Endothelial cell of umbilical vein (primary cell): ENCODE measurements around the gene AHRR. TPM values are rescaled to one million over a fixed set of nuclear protein-coding genes. Genes with fewer than 3 reads are reported as not detected.

Source experiments
- BruUV-seq: library from RNA; stranded (reverse); fragments of 400-500 nt; replicated peaks from 2 replicates; lab custom pipeline; 2021; lab: Mats Ljungman, UMichigan
- CTCF ChIA-PET: fragments of 300-600, 350-600 bp; sonication (Branson Sonifier 250); formaldehyde crosslinking; loops from one replicate; lab custom pipeline; 2021; ENCODE audit warnings: antibody characterized with exemption, inconsistent platforms; lab: Charles Lee
- POLR2A ChIA-PET: fragments of 300-600, 350-600 bp; sonication (Branson Sonifier 250); formaldehyde crosslinking; loops from one replicate; lab custom pipeline; 2021; ENCODE audit warnings: antibody characterized with exemption, inconsistent platforms; lab: Charles Lee
- DNase-seq: peaks from one replicate; pipeline ENCODE4 v3.0.0-alpha.2; 2011; ENCODE audit warnings: low read depth, low spot score
- FAIRE-seq: peaks from 2 replicates; lab custom pipeline; 2011; peaks lifted over from hg19 to GRCh38; lab: Jason Lieb, UNC
- H2AFZ ChIP-seq: 2 replicates; pipeline ENCODE4 v1.6.0; 2012; ENCODE audit warnings: low read depth, low read length, control low read depth, inconsistent platforms
- H3K27ac ChIP-seq: 2 replicates; pipeline ENCODE4 v1.5.1; 2011; ENCODE audit warnings: low read depth, mild to moderate bottlenecking, control low read depth, low read length, moderate library complexity; ENCODE audit not compliant: insufficient read depth
- H3K27me3 ChIP-seq, 2 experiments: 2 replicates each; pipeline versions ENCODE4 v1.6.0 to v1.6.1; 2011; ENCODE audit warnings: low read length in 2 of 2, mixed read lengths in 1 of 2; ENCODE audit not compliant: control insufficient read depth in 2 of 2, insufficient read depth in 2 of 2
- H3K36me3 ChIP-seq, 2 experiments: 2 replicates in 1 of 2; 3 replicates in 1 of 2; pipeline ENCODE4 v1.5.1; 2011; ENCODE audit warnings: low read length in 2 of 2, mild to moderate bottlenecking in 1 of 2, moderate library complexity in 1 of 2; ENCODE audit not compliant: control insufficient read depth in 2 of 2, insufficient read depth in 2 of 2; ENCODE audit errors: extremely low read depth in 1 of 2
- H3K4me1 ChIP-seq: 3 replicates; pipeline ENCODE4 v1.5.1; 2011; ENCODE audit warnings: mild to moderate bottlenecking, low read length; ENCODE audit not compliant: control insufficient read depth, insufficient read depth; ENCODE audit errors: extremely low read depth
- H3K4me2 ChIP-seq: 2 replicates; pipeline ENCODE4 v1.6.1; 2011; ENCODE audit warnings: low read length, control low read depth, mixed read lengths; ENCODE audit not compliant: insufficient read depth
- H3K4me3 ChIP-seq, 3 experiments: fragments of 200-600 bp in 1 of 3; sonication (generic), shearing (Covaris generic) in 1 of 3; replicated peaks in 1 of 3; 2 replicates each; pipeline ENCODE4 v1.5.1; 2011 to 2016; ENCODE audit warnings: control low read depth in 3 of 3, low read length in 3 of 3, mild to moderate bottlenecking in 2 of 3, inconsistent platforms in 1 of 3, low read depth in 1 of 3, moderate library complexity in 1 of 3; ENCODE audit not compliant: insufficient read depth in 1 of 3
- H3K79me2 ChIP-seq: 2 replicates; pipeline ENCODE4 v1.6.0; 2012; ENCODE audit warnings: low read length, inconsistent platforms; ENCODE audit not compliant: control insufficient read depth, insufficient read depth
- H3K9ac ChIP-seq: replicated peaks from 2 replicates; pipeline ENCODE3; 2011; ENCODE audit warnings: low read length, control low read depth; ENCODE audit not compliant: insufficient read depth; ENCODE audit errors: extremely low read depth
- H3K9me1 ChIP-seq: replicated peaks from 3 replicates; pipeline ENCODE4 v1.6.0; 2011; ENCODE audit warnings: mild to moderate bottlenecking, low read length; ENCODE audit not compliant: control insufficient read depth, insufficient read depth; ENCODE audit errors: extremely low read depth
- H3K9me3 ChIP-seq: replicated peaks from 2 replicates; pipeline ENCODE4 v1.5.1; 2012; ENCODE audit warnings: low read length, inconsistent platforms; ENCODE audit not compliant: control insufficient read depth, insufficient read depth
- H4K20me1 ChIP-seq: replicated peaks from 2 replicates; pipeline ENCODE3; 2011; ENCODE audit warnings: mild to moderate bottlenecking, low read length; ENCODE audit not compliant: control insufficient read depth, insufficient read depth; ENCODE audit errors: extremely low read depth
- EZH2 ChIP-seq: IDR thresholded peaks from 2 replicates; pipeline ENCODE4 v1.6.1; 2012; ENCODE audit warnings: borderline replicate concordance, low read depth, mild to moderate bottlenecking, moderate library complexity, low read length, inconsistent platforms; ENCODE audit not compliant: severe bottlenecking
- FOS ChIP-seq: IDR thresholded peaks from 2 replicates; pipeline ENCODE4 v1.6.1; 2011; ENCODE audit warnings: mild to moderate bottlenecking, low read length, moderate library complexity, borderline replicate concordance; ENCODE audit not compliant: insufficient read depth
- GATA2 ChIP-seq: IDR thresholded peaks from 2 replicates; pipeline ENCODE4 v1.7.0; 2011; ENCODE audit warnings: low read depth, mild to moderate bottlenecking, moderate library complexity, mixed read lengths, low read length; ENCODE audit not compliant: insufficient read length, insufficient read depth
- JUN ChIP-seq: IDR thresholded peaks from 2 replicates; pipeline ENCODE4 v1.6.1; 2011; ENCODE audit warnings: borderline replicate concordance, low read depth; ENCODE audit not compliant: insufficient read length, insufficient read depth
- MYC ChIP-seq: IDR thresholded peaks from one replicate; pipeline ENCODE4 v1.6.1; 2011; ENCODE audit warnings: mild to moderate bottlenecking, low read depth, low read length
- POLR2A ChIP-seq: IDR thresholded peaks from 2 replicates; pipeline ENCODE4 v1.6.1; 2012; ENCODE audit warnings: low read depth, mild to moderate bottlenecking, control low read depth, low read length
- POLR2AphosphoS5 ChIP-seq: IDR thresholded peaks from 2 replicates; pipeline ENCODE4 v1.6.1; 2012; ENCODE audit warnings: low read depth, mild to moderate bottlenecking, control low read depth, low read length, moderate library complexity; ENCODE audit not compliant: insufficient read depth
- dilution Hi-C: fragments of 300-500 bp; cut with MboI; formaldehyde crosslinking; loops from one replicate; pipeline ENCODE4 v1.15.0; 2019; ENCODE audit warnings: low sequenced_read_pairs; ENCODE audit not compliant: extremely low pct_ligation_motif_present
- intact Hi-C: fragments of 100-400 bp; cut with micrococcal nuclease; formaldehyde crosslinking; loops from one replicate; pipeline ENCODE4 v1.10.0; 2022
- polyA plus RNA-seq, 4 experiments: library from polyadenylated mRNA; depleted of rRNA in 3 of 4; stranded (reverse) in 3 of 4; unstranded in 1 of 4; fragments of >200 nt; gene quantifications; 2 replicates each; pipeline versions ENCODE4 v1.2.1 to v1.2.3, GENCODE V29; 2011 to 2012; ENCODE audit warnings: missing spikeins in 1 of 4
- total RNA-seq: library from RNA; stranded (reverse); gene quantifications from 2 replicates; pipeline ENCODE4 v1.2.3, GENCODE V29; 2021
- TF ChIP-seq, protein P1 (sequence below): IDR thresholded peaks from 2 replicates; pipeline ENCODE4 v1.6.1; 2011; ENCODE audit not compliant: insufficient read depth, insufficient read length
- TF ChIP-seq, protein P2 (sequence below), 2 donors: IDR thresholded peaks; 1 replicate in 1 of 2; 2 replicates in 1 of 2; pipeline ENCODE4 v1.5.1; 2011; ENCODE audit warnings: low read length in 2 of 2, mild to moderate bottlenecking in 2 of 2, moderate library complexity in 2 of 2, control low read depth in 1 of 2, inconsistent platforms in 1 of 2, low read depth in 1 of 2; ENCODE audit not compliant: insufficient read depth in 1 of 2; ENCODE audit errors: extremely low read depth in 1 of 2

The AHRR gene
- total and polyA plus RNA-seq, 2 donors (not counting 3 experiments of a cell fraction or from before 2014, with no cell fraction given), result 3.1 to 7.3 TPM

DNA sequence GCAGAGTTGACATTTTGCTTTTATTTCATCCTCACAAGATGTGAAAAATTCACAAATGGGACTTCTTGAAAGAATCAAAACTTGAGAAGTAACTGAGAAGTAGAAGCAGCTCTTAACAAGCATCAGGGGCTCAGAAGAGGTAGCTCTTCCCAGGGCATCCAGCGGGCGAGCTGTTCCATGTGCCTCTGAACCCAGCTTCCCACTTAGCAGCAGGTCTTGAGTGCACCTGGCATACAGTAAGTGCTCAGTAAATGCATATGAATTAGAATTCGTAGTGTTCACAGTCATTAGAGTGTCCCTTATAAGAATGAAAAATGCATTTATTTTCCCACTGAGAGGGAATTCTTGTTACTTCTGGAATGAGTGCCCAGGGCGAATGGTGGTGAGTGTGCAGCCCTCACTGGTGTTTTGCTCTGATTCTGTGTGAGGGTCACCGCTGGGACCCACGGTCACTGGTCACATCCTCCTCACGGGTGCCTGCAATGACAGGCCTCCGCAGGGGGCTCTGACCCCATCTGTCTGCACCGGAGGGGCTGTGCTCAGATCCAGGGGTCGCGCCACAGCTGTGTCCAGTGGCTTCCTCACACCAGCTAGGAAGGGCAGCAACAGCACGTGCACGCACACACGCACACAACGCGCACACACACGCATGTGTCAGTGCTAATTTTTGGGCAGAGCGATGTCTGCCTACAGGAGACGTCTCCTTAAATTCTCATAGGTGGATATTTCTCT, 148.4 kb downstream of the AHRR start:
- FAIRE-seq, result no peak

DNA sequence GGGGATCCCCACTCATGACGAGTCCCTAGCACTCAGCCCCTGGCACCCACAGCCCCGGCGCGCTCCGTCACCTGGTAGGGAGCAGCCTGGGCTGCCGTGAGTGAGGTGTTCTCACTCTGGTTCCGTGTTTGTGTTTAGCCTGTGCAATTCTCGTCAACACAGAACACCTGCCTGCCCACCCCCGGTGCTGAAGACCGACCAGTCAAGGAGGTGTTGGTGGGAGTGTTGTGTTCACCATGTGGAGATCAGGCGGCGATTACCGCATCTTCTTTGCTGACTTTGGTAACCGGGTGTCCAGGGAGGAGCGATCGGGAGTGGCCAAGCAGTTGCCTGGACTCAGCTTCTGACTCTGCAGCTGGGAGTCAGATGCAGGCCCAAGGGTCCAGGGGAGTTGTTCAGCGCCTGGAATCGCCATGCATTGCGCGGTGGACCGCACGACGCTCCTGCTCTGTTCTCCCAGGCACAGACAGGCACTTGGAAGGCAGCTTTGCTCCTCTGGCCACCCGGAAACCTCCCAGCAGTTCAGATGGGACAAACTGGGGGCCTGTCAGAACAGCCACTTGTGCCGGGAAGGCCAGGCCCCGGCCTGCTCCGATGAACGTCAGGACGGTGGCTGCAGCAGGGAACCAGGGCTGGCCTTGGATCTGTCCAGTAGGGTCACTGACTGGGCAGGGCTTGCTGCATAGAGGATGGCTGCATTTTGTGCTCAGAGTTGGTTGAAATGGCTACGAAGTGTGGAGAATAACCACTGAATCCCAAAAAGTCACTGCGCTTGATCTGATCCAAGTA, 149.6 kb downstream of the AHRR start:
- H3K9ac ChIP-seq, result no peak overlapping the region
- peaks cover 5 to 10% of the 10 kb centered on the region in 2 experiments for H3K27me3 ChIP-seq
- no peak for TF ChIP-seq EZH2
- no peak for TF ChIP-seq GATA2
- TF ChIP-seq POLR2A, result no peak
- no peak for TF ChIP-seq MYC
- no peak for TF ChIP-seq POLR2AphosphoS5
- TF ChIP-seq, protein P1, sequence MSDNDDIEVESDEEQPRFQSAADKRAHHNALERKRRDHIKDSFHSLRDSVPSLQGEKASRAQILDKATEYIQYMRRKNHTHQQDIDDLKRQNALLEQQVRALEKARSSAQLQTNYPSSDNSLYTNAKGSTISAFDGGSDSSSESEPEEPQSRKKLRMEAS, result no peak
- TF ChIP-seq FOS, result no peak
- TF ChIP-seq, protein P2, sequence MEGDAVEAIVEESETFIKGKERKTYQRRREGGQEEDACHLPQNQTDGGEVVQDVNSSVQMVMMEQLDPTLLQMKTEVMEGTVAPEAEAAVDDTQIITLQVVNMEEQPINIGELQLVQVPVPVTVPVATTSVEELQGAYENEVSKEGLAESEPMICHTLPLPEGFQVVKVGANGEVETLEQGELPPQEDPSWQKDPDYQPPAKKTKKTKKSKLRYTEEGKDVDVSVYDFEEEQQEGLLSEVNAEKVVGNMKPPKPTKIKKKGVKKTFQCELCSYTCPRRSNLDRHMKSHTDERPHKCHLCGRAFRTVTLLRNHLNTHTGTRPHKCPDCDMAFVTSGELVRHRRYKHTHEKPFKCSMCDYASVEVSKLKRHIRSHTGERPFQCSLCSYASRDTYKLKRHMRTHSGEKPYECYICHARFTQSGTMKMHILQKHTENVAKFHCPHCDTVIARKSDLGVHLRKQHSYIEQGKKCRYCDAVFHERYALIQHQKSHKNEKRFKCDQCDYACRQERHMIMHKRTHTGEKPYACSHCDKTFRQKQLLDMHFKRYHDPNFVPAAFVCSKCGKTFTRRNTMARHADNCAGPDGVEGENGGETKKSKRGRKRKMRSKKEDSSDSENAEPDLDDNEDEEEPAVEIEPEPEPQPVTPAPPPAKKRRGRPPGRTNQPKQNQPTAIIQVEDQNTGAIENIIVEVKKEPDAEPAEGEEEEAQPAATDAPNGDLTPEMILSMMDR (IDR thresholded peaks at IDR 0.05; ENCODE audit: extremely low read depth in 1 of 2, insufficient read depth in 1 of 2, low read depth in 1 of 2, low read length in 2 of 2), result no peak
- no peak for TF ChIP-seq JUN
- no peak overlapping the region for H3K4me3 ChIP-seq
- ChIA-PET POLR2A (interaction anchor here (0.6 kb wide), 1 partner anchor 82 kb away, joined by 5 read pairs; no protein-coding TSS in a partner anchor), CTCF (interaction anchor here (3.5 kb wide), 1 partner anchor 25 kb away, joined by 23 read pairs; no protein-coding TSS in a partner anchor)
- no peak for DNase-seq
- intact Hi-C loops (loop anchor here (5.0 kb wide), 1 partner anchor 141 kb away; the partner anchor contains the start of gene CEP72), dilution Hi-C loops (no loop called here)
- no peak overlapping the region for H3K4me2 ChIP-seq
- BruUV-seq, result no TSS peak
- H3K27ac ChIP-seq, result no peak overlapping the region
- no peaks in the 10 kb centered on the region for H3K9me1 ChIP-seq
- FAIRE-seq, result no peak
- H2AFZ ChIP-seq, result no peak overlapping the region
- H3K36me3 ChIP-seq, result peaks cover 0 to 5% of the 10 kb centered on the region in 2 experiments
- H4K20me1 ChIP-seq, result no peaks in the 10 kb centered on the region
- H3K79me2 ChIP-seq, result peaks cover 4% of the 10 kb centered on the region
- no peaks in the 10 kb centered on the region for H3K9me3 ChIP-seq
- H3K4me1 ChIP-seq, result peaks cover 6% of the 10 kb centered on the region

More for the DNA sequence above, 148.4 kb downstream of the AHRR start:
- no peak overlapping the region for H2AFZ ChIP-seq
- no peak overlapping the region for H3K27ac ChIP-seq
- peaks cover 0 to 8% of the 10 kb centered on the region in 2 experiments for H3K36me3 ChIP-seq
- CTCF ChIA-PET, result interaction anchor here (0.9 kb wide), 1 partner anchor 23 kb away, joined by 5 read pairs; no protein-coding TSS in a partner anchor
- no peak for DNase-seq
- H3K4me1 ChIP-seq, result peaks cover 6% of the 10 kb centered on the region
- dilution Hi-C loops, result no loop called here
- TF ChIP-seq GATA2, result no peak
- TF ChIP-seq, protein P1, result no peak
- TF ChIP-seq EZH2, result no peak
- TF ChIP-seq FOS, result no peak
- no peaks in the 10 kb centered on the region for H3K9me1 ChIP-seq
- H4K20me1 ChIP-seq, result no peaks in the 10 kb centered on the region
- H3K9me3 ChIP-seq, result no peaks in the 10 kb centered on the region
- H3K9ac ChIP-seq, result no peak overlapping the region
- H3K4me3 ChIP-seq, result no peak overlapping the region
- H3K4me2 ChIP-seq, result no peak overlapping the region
- peaks cover 4% of the 10 kb centered on the region for H3K79me2 ChIP-seq
- BruUV-seq, result no TSS peak
- H3K27me3 ChIP-seq, result peaks cover 3% of the 10 kb centered on the region in 2 experiments
- POLR2A ChIA-PET, result no interaction called here
- intact Hi-C loops, result loop anchor here (5.0 kb wide), 1 partner anchor 142 kb away; the partner anchor contains the start of gene CEP72
